Activated CD4-positive, alpha-beta T cell treated with anti-CD3 and anti-CD28 coated beads for 24 hours (primary cell): ENCODE results near the gene DOK4.

Experiments
- DNase-seq, 2 donors: peaks; one replicate each; pipeline ENCODE4 v3.0.0-alpha.2; 2020; ENCODE audit warnings: low read depth in 2 of 2

DOK4 gene

DNA sequence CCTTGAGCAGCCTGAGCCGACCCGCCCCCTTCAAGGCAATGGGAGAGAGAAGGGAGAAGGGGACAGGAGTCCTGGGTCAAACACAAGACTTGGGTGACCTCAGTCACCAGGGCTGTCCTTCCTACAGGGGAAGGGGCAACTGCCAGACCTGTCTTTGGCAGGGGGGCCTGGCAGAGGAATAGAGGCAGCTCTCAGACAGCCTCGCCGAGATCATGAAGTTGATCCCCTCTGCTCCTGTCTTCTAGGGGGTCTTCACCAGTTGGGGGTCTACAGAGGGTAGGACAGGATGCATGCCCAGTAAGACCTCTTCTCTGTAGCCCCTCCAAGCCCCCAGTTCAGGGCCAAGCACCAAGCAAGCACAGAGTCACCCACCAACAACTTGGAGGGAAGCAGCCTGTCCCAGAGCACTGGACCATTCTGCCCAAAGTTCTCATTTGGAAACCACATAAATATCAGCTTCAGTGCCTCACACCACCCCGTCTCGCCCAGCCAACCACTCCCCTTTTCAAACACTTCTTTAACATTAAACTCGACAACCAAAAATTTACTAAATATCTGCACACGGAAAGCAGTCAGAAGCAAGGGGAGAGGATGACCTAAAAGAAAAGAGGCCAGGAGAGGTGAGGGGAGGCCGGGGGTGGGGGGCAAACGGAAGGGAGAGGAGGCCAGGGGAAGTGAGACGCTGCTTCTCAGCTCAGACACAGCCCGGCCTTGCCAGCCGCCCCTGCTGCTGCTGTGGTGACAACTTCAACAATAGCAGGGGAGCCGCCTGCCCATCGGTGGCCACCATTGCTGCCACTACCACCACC is 7.7 kb downstream of the DOK4 start:
- DNase-seq, result no peak

DNA sequence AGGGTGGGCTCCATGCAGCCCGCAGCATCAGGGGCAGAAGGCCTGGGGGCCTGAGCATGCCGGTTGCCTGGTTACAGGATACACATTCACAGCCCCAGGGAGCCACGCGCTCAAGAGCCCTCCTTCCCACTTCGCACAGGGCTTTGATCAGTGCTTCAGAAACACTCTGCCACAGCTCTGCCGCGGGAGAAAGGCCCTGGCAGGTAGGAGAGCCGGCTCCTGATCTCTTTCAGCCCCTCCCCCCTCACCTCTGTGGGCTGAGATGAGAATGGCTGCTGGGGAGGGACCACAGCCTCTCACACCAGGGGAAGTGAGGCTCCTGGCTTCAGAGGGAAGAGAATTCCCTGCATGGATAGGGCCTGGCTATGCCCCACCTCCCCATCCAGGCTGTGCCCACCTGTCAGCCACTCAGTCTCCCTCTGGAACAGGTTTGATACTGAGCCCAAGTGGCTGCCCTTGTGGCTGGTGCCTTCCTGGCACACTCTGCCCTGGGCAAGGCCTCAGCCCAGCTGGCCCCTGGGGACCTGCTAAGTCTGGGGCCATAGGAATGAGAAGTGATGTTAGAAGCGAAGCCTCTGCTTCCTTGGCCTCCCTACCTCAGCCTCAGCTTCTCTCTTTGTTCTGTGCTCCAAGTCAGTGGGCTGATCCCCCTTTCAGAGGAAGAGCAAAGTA is 8.6 kb downstream of the DOK4 start:
- DNase-seq, result no peak

GRCh38 chr16:57476546-57477410 is 9.5 kb downstream of the DOK4 start:
- no peak for DNase-seq

DNA sequence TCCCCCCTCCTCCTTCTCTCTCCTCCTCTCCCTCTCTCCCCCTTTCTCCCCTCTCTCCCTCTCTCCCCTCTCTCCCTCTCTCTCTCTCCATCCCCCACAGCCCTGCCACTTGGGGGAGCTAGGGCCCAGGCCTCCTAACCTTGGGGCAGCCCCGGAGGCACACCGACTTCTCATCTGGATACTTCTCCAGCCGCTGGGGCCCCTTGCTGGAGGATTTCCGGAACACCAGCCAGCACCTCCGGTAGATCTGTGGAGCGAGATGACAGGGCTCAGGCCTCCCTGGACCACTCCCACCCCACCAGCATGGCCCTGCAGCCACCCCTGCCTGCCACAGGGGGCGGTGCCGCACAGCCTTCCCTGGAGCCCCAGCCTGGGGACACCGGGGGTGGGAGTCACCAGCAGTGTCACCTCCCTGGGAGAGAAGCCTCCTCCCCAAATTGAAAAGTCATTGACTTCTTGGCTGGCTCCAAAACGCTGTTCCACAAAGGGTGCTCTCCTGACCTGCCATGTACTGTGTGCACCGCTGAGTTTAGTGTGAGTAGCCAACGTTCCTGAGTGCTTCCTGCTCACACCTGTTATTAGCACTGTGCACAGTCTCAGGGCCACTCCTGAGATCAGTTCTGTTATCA is 10.5 kb downstream of the DOK4 start:
- peak; percentile 65 to 69 for DNase-seq

- DNase-seq, result no peak
These were observed 11.3 kb downstream of the DOK4 start for GRCh38 chr16:57474671-57475661.

- DNase-seq, result no peak
These were observed 12.4 kb downstream of the DOK4 start for GRCh38 chr16:57473906-57474305.

DNA sequence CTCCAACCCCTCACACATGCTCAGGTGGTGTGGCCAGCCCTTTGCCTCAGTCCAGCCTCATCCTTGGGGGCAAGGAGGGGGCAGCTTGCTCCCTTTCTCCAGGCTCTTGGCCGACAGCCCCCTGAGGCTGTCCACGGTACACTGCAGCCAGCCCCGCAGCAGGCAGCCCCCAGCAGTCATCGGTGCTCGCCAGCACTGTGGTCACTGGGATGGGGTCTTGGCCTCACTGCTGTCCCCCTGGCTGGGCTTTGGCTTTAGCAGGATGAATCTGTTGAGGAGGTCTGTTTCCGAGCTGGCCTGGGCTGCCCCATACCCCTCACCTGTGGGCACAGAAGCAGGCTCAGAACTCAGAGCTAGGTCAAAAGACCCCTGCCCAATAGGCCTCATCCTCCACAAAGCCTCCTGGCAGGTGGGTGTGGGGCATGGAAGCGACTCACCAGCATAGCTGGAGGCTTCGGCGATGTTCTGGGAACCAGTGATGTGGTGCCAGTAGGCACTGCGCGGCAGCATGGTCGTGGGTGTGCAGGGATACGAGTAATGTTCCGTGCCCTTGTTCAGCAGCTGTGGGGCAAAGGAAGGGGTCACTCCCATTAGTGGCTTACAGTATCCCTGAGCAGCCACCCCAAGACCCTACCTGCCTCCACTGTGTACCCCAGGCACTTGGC is 13.0 kb downstream of the DOK4 start:
- DNase-seq, result no peak

GRCh38 chr16:57472665-57473060 is 13.6 kb downstream of the DOK4 start:
- DNase-seq, result no peak

DNA sequence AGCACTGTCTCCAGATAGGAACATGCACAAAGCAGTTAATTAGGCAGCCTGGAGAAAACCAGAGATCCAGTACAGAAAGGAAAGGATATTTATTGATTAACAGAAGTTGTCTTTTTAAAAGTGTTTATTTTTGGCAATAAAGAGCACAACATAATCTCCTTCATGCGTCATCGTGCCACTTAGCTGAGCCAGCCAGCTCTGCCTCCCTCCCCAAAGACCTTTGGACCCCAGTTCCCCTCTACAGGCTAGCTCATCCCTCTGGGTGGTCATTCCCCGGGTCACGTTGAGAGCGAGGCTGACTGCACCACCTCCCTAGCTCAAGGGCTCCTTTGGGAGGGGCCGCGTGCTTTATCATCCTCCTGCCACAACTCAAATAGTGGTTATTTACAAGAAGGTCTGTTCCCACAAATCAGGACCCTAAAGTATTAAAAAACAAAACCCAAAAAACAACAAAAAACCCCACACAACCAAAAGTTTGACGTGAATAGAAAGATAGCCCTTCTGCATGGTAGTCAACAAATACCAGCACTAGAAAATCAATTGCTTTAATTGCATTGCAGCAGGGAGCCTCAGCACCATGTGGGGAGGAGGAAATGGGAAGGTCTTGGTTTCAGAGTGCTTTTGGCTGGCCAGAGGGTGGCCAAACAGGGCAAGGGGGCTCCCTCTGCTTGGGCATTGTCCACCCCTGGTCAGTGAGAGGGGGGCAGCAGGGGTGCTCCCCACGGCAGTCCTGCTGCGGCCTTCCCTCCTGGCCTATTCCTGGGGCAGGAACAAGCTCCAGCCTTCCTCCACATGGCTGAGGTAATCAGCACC is 14.2 kb downstream of the DOK4 start:
- DNase-seq, result no peak

- no peak for DNase-seq
These were observed 15.1 kb downstream of the DOK4 start for GRCh38 chr16:57471209-57471608.

DNA sequence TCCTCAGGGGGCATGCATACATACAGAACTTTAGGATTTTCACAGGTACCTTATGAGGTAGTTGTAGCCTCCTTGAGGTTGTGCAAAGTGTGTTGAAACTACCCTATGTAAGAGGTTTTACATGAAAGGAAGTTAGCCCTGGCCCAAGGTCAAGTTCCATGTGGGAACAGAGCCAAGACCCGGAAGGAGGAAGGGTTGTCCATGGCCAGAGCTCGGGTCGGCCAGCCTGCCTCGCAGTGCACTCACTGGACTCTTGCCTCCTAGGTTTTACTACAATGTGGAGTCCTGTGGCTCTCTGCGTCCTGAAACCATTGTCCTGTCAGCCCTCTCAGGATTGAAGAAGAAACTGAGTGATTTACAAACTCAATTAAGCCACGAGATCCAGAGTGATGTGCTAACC is 15.6 kb downstream of the DOK4 start:
- no peak for DNase-seq

DNA sequence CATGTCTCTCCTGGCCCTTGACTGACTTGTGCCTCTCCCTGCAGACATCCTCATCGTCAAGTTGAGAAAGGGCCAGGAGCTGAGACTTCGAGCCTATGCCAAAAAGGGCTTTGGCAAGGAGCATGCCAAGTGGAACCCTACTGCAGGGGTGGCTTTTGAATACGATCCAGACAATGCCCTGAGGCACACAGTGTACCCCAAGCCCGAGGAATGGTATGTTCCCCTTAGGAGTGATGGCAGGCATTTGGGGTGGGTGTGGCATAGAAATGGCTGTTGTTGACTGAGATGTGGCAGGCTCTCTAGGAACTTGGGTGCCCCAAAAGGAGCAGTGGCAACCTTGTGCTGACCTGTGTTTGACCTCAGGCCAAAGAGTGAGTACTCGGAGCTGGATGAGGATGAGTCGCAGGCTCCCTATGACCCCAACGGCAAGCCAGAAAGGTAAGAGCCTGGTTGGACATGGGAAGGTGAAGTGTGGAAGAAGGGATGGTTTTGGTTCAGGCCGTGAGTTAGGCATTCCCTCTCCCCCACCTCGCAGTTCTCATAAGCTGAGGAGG is 16.3 kb downstream of the DOK4 start:
- no peak for DNase-seq

DNA sequence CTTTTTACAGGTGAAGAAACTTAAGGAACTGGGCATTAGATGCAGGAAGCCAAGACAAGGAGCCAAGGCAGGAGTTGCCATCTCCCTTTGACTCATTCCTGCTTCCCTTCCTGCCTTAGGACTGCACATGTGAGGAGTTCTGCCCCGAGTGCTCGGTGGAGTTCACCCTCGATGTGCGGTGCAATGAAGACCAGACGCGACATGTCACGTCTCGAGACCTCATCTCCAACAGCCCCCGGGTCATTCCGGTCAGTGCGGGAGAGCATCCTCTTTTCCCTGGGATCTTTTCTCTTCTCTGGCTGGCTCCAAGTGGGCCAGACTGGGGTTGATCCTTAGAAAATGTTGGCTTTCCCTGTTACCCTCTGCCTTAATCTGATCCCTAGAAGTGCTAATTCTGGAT is 17.2 kb downstream of the DOK4 start:
- DNase-seq, result no peak

GRCh38 chr16:57468346-57468745 is 17.9 kb downstream of the DOK4 start:
- DNase-seq, result no peak

- no peak for DNase-seq
These were observed 21.8 kb downstream of the DOK4 start for GRCh38 chr16:57464523-57464922.

GRCh38 chr16:57462978-57463362 is 23.3 kb downstream of the DOK4 start:
- no peak for DNase-seq

DNA sequence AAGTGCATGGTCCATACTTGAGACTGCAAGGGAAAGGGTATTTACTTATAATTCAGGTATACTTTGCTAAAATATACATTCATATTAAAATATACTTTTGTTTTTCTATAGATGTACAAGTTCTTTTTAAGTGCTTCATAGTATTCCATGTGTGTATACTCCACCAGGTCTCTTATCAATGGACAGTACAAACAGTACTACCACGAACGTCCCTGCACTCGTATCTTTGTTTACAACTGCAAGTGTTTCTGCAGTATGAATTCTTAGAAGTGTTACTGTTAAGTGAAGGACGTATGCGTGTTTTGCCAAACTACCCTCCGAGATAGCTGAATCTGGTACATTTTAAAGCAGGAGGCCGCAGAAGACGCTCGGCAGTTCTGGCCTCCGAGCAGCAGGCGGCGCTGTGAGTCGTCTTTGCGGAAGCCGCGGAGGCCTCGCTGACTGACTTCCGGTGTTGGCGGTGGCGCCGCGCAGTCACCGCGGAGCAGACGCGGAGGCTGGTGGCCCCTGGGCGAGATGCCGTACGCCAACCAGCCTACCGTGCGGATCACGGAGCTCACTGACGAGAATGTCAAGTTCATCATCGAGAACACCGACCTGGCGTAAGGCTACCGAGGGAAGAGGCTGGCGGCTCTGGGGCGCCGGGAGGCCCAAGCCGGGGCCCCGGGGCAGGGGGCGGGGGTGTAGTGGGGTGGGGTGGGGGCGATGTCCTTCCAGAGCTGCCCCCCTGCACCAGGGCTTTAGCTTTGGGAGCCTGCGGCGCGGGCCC is 23.9 kb downstream of the DOK4 start, which contains the start of gene POLR2C:
POLR2C (plus strand) TSS at position 471 of the 769 bp plus-strand sequence; CDS start at position 517, 46 bp downstream.
- DNase-seq, result peak; percentile 92 to 93

DNA sequence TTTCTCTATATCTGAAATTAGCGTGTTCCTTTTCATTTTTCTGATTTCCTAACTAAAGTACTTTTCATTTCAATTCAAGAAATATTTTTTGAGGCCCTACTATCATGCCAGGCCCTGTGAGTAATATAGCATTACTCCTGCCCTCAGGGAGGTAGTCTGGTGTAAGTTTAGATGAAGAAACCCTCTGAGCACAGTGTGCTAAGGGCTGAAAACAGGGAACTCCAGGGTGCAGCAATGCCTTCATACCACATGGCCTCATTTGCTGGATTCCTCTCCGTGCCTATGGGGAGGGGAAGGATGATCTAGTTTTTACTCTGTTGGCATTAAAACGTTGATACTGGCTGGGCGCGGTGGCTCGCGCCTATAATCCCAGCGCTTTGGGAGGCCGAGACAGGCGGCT is 34.3 kb downstream of the DOK4 start:
- no peak for DNase-seq
